ENCODE measurements around the gene ZNF773.

- TF ChIP-seq POLR2A (IDR thresholded peaks at IDR 0.05) (no peak), CTCF (IDR thresholded peaks at IDR 0.05) (no peak)
Observed at GRCh38 chr19:57515255-57515654, 15.5 kb downstream of the ZNF773 start.

Measured in heart left ventricle (tissue), 13 donors.